ENCODE measurements around the gene RAB3GAP1.

GRCh38 chr2:135059577-135059976 is 7.5 kb downstream of the RAB3GAP1 start:
- TF ChIP-seq CTCF (IDR thresholded peaks at IDR 0.05) (no peak), EZH2 (IDR thresholded peaks at IDR 0.05) (no peak), EZH2phosphoT487 (IDR thresholded peaks at IDR 0.05) (no peak)
